Islet of Langerhans (tissue), 1 donor: Measurements from ENCODE around the gene ZNF800.
A peak's percentile ranks its signal among the peaks of the same experiment; 100 is the strongest.
"Not testable (repeated sequence)": the region's sequence is repeated elsewhere in the genome, so short reads cannot be mapped to it uniquely, and the experiment has no call there.

Experiments
- FAIRE-seq: peaks from one replicate; lab custom pipeline; 2011; peaks lifted over from hg19 to GRCh38; lab: Jason Lieb, UNC

The ZNF800 gene

GRCh38 chr7:127392566-127393367 lies at the start of gene ZNF800:
TSS of gene ZNF800 (minus strand) at chr7:127392708. CDS start at chr7:127391557, 1,151 bp downstream.
- no peak for FAIRE-seq

GRCh38 chr7:127440206-127440605 lies 47.7 kb upstream of the ZNF800 start:
- FAIRE-seq, result no peak

DNA sequence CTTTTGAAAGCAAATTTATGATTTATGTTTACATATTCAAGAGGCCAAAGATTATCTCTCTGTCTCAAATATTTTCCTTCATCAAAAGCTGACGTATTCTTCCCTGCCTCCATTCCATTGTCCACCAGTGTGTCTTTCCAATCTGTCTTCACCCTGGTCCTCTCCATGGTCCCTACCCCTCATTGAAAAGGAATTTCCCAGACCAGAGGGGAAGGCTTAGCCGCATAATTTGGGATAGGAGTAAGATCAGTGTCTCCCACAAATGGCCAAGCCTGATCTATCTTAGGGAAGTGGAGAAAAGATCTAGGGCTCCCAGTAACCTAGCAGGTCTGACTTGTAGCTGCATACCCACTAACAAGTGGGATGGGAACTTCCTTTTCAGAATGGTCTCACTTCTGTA lies 46.3 kb upstream of the ZNF800 start:
- no peak for FAIRE-seq

DNA sequence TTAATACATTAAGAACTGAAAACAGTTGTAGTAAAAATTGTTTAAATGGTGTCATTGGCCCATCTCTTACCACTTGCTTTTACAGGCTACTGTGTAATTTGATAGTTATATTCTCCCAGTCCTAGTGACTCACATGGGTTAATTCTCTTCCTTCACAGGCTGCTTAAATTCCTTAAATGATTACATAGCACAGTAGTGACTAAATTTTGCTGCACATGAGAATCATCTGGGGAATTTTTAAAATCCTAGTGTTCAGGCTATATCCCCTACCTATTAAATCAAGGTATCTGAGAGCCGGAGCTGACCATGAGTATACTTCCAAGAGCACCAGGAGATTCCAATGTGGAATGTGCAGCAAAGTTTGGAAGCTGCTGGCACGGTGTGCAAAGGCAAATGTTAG lies 45.3 kb upstream of the ZNF800 start:
- no peak for FAIRE-seq

DNA sequence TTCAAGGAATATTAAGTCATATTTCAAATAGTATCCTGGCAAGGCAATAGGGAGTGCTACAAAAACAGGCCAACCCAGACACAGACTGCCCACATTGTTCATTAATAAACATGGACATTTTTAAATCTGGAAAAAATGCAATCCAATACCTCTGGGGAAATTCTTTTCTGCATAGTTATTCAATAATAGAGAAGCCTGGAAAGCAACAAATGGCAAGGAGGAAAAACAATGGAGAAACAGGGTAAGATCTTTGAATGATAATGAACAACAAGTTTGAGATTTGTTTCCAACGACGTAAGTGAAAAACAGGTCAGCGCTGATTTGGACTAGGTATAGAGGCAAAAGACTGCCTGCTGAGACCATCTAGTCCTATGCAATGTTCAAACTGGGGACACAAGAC lies 44.7 kb upstream of the ZNF800 start:
- FAIRE-seq, result no peak

GRCh38 chr7:127429281-127429680 lies 36.8 kb upstream of the ZNF800 start:
- FAIRE-seq, result not testable (repeated sequence)

DNA sequence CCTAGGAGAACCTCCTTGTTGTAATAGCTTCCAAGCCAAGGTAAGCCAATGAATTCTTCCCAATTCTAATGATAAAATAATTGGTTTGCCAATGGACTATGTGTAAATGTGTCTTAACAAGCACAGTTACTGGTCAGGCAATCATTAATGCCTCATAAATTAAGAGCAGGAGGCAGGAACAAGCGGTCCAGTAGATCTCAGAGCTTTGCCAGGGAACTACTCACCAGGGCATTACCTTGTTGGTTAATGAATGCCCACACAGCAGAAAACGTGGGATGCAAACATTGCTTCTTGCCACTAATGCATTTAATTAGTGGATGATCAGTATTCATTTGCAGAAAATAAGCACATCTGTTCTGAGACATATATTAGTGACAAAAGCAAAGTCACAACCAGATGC lies 26.7 kb upstream of the ZNF800 start:
- FAIRE-seq, result peak; percentile 78

GRCh38 chr7:127418459-127418858 lies 26.0 kb upstream of the ZNF800 start:
- FAIRE-seq, result no peak

DNA sequence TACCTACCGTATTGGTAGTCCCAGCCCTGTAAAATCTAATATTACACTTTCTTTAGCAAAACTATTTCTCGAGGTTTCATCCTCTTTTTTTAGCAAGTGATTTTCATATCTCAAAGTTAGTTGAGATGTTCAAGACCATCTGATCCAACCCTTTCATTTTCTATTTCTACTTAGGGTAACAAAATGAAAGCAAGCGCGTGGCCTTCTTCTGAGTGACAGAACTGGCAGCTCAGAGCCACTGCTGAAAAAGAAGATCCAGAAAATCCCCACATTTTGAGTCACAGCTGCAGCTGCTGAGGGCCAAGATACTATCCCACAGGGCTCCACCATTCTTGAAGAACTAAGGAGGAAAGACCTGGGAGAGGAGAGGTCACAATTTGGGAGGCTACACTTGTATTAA lies 24.8 kb upstream of the ZNF800 start:
- no peak for FAIRE-seq

GRCh38 chr7:127415060-127415742 lies 22.7 kb upstream of the ZNF800 start:
- FAIRE-seq, result no peak

DNA sequence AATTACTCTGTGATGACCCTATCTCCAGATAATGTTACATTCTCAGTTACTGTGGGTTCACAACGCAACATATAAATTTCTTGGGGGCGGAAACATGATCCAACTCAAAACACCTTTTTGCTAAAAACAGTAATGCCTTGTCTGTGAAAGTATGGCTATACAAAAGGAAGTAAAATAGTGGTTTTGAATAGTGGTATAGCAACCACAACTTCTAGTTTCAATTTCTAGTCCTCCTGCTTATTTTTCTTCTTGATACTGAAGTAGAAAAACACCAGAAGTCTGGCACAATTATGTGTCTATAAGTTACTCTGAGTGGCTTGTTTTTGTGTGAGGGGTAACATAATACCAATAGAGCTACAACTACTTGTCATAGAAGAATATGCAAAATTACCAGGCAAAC lies 21.5 kb upstream of the ZNF800 start:
- FAIRE-seq, result no peak

DNA sequence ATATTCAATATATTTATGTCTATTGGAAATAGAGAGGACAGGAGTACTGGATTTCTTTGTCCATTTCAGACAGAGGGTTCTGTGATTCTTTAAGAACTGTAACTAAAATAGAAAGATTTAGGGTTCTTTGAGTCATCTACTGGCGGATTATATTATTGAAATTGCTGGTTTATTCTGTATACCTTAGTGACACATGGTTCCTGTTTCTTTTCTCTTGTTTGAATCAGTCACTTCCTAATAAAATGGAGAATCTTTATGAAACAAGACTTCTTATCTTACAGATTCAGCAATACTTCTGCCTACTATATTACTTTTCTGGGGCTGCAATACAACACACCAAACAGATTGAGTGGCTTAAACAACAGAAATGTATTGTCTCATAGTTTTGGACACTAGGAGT lies 20.8 kb upstream of the ZNF800 start:
- FAIRE-seq, result no peak

GRCh38 chr7:127411176-127411575 lies 18.7 kb upstream of the ZNF800 start:
- FAIRE-seq, result no peak

- no peak for FAIRE-seq
Observed at GRCh38 chr7:127409629-127410028, 17.1 kb upstream of the ZNF800 start.

DNA sequence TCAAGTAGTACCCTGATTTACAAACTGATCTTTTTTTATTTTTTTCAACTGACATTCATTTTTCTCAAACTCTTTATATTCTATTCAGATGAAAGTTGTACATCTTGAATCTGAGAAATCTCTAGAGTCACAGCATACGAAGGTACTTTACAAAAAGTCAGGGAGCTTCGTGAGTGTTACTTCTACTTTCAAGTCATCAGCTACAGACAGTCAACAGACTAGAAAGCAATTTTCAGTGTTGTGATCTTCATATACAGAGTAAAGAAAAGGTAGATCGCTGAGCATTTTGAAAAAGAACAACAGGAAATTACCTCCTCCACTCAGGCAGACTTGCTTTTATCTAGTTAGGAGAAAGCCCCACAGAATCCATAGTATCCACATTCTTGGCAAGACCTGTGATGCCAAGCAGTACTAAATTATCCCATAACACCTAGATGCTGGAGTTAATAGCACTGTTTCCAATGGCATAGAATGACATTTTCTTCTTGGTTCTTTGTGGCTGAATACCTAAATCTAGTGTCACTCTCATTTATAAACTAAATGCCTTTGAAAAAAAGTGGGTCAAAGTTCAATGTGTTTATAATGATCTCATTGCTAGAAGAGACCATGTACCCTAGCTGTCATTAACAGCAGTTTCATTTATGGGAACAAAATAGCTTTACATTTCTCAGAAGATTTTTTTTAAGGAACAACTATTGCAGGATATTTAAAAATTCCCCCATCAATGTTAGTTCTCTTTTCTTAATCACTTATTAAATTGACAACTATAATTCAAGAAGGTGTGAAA lies 12.0 kb upstream of the ZNF800 start:
- FAIRE-seq, result no peak

GRCh38 chr7:127396184-127396583 lies 3.7 kb upstream of the ZNF800 start:
- FAIRE-seq, result no peak

- FAIRE-seq, result not testable (repeated sequence)
Observed at GRCh38 chr7:127395104-127395503, 2.6 kb upstream of the ZNF800 start.

DNA sequence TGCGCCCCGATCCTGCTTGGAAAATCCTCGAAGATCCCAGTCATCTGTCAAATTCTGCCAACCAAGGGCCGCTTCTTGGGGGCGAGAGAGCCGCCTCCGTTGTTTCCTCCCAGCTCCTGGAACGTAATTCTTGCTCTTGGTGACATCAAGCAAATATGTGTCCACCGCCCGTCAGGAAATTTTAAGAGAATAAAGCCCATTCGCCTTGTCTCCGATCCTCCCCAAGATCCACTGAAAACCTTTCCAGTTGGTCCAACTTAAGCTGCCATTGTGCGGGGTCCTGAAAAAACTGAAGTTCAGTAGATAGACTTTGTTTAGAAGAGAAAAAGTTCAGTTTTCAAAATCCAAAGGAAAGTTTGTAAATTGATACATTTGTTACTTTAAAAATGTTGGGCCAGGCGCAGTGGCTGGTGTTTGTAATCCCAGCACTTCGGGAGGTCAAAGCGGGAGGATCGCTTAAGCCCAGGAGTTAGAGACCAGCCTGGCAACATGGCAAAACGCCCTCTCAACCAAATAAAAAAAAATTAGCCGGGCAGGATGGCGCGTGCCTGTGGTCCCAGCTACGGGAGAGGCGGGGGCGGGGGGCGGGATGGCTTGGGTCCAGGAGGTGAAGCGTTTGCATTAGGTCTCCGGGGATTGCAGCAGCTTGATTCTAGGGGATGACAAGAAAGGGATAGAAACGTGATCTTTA lies 1.0 kb upstream of the ZNF800 start:
- no peak for FAIRE-seq

- FAIRE-seq, result no peak
Observed at GRCh38 chr7:127392182-127392565, 334 bp downstream of the ZNF800 start.

DNA sequence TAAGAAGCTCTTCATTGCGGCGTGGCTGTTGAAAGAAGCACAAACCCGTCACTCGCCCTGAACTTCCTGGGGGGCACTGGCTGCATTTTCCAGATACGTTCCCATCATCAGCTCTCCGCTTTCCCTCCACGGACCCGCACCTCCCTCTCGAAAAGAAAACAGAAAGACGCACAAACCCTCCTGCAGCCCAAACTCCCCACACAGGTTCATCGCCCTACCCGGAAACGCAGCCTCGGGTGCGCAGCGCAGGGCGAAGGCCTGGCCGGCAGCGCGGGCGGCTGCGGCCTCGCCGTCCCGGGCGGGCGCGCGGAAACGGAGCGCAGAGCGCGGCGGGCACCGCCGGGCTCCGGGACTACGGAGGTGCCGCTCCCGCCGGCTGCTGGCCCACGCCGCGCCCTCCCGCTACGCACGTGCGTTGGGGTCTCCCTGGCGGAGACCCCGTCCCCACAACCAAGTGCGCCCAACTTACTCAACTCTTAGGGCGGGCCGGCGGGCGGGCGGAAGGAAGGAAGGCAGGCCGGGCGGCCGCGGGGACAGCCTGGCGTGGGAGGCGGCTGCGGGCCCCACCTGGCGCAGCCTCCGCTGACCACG lies 822 bp downstream of the ZNF800 start:
- no peak for FAIRE-seq

DNA sequence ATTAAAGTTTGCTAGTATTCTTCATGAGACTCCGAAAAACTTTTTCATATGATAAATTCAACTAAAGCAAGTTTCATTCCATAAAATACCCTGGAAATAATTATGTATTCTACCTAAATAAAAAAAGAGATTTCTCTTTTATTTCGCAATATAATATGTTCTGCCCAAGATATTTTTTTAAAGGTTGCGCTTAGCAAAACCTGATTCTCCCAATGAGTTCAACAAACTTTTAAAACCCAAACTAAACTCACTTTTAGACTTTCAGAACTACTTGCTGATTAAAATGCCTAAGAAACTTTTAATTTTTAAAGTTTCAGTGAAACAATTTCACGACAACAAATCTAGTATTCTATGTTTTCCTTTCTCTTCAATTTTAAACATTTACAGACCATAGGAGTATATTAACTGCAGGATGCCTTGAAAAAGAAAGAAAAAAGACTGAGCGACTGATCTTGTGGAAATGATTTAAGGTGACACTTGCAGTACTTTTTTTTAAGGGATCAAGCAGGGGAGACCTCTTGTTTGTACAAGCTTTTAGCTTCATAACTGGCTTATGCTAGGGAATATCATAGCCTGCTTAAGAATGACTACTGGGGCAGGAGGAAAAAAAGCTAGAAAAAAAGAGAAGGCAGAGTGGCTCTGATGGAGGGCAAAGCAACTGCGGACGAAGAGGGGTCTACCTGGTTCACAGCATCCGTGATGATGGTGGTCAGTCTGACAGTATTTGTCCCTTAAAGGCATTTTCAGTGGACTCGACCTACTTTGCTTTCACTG lies 1.5 kb downstream of the ZNF800 start:
- FAIRE-seq, result peak; percentile 58
